ENCODE data around the gene ZNF850.

GRCh38 chr19:36685835-36686234 lies 86.8 kb downstream of the ZNF850 start:
- TF ChIP-seq ZNF175 (tag by site-specific recombination; IDR thresholded peaks at IDR 0.05) = no peak
- TF ChIP-seq ZNF600 (tag by site-specific recombination; IDR thresholded peaks at IDR 0.05) = no peak
- no peak for TF ChIP-seq ZNF274 (IDR thresholded peaks at IDR 0.05; ENCODE audit: low read length)
- TF ChIP-seq ZNF274 (tag by site-specific recombination; IDR thresholded peaks at IDR 0.05; ENCODE audit: borderline replicate concordance) = no peak
- no peak for TF ChIP-seq ZNF549 (tag by site-specific recombination; IDR thresholded peaks at IDR 0.05)
- TF ChIP-seq, protein P1, sequence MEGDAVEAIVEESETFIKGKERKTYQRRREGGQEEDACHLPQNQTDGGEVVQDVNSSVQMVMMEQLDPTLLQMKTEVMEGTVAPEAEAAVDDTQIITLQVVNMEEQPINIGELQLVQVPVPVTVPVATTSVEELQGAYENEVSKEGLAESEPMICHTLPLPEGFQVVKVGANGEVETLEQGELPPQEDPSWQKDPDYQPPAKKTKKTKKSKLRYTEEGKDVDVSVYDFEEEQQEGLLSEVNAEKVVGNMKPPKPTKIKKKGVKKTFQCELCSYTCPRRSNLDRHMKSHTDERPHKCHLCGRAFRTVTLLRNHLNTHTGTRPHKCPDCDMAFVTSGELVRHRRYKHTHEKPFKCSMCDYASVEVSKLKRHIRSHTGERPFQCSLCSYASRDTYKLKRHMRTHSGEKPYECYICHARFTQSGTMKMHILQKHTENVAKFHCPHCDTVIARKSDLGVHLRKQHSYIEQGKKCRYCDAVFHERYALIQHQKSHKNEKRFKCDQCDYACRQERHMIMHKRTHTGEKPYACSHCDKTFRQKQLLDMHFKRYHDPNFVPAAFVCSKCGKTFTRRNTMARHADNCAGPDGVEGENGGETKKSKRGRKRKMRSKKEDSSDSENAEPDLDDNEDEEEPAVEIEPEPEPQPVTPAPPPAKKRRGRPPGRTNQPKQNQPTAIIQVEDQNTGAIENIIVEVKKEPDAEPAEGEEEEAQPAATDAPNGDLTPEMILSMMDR (tag by site-specific recombination; IDR thresholded peaks at IDR 0.05) = no peak
- TF ChIP-seq ATF2 (tag by site-specific recombination; IDR thresholded peaks at IDR 0.05; ENCODE audit: low read depth) = no peak
- TF ChIP-seq ZNF777 (tag by site-specific recombination; IDR thresholded peaks at IDR 0.05; ENCODE audit: borderline replicate concordance) = no peak
- TF ChIP-seq, protein P2, sequence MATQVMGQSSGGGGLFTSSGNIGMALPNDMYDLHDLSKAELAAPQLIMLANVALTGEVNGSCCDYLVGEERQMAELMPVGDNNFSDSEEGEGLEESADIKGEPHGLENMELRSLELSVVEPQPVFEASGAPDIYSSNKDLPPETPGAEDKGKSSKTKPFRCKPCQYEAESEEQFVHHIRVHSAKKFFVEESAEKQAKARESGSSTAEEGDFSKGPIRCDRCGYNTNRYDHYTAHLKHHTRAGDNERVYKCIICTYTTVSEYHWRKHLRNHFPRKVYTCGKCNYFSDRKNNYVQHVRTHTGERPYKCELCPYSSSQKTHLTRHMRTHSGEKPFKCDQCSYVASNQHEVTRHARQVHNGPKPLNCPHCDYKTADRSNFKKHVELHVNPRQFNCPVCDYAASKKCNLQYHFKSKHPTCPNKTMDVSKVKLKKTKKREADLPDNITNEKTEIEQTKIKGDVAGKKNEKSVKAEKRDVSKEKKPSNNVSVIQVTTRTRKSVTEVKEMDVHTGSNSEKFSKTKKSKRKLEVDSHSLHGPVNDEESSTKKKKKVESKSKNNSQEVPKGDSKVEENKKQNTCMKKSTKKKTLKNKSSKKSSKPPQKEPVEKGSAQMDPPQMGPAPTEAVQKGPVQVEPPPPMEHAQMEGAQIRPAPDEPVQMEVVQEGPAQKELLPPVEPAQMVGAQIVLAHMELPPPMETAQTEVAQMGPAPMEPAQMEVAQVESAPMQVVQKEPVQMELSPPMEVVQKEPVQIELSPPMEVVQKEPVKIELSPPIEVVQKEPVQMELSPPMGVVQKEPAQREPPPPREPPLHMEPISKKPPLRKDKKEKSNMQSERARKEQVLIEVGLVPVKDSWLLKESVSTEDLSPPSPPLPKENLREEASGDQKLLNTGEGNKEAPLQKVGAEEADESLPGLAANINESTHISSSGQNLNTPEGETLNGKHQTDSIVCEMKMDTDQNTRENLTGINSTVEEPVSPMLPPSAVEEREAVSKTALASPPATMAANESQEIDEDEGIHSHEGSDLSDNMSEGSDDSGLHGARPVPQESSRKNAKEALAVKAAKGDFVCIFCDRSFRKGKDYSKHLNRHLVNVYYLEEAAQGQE (tag by site-specific recombination; IDR thresholded peaks at IDR 0.05) = no peak
- TF ChIP-seq ZNF266 (tag by site-specific recombination; IDR thresholded peaks at IDR 0.05; ENCODE audit: low read depth) = no peak
- TF ChIP-seq ZNF121 (tag by site-specific recombination; IDR thresholded peaks at IDR 0.05) = no peak

Data from HEK293 (cell line).